ENCODE results near the gene PLEKHH2. TPM values are rescaled to one million over a fixed set of nuclear protein-coding genes. Genes with fewer than 3 reads are reported as not detected.
"Not testable (repeated sequence)": the region's sequence is repeated elsewhere in the genome, so short reads cannot be mapped to it uniquely, and the experiment has no call there.

Gene PLEKHH2
- total and polyA plus RNA-seq, 12 donors: 0.23 to 3.1 (median 1.2) TPM

- no peak overlapping the region for H3K4me3 ChIP-seq
- 60 to 67% methylated on average over 11 of the region's 11 CpGs for WGBS, 2 donors
- intact Hi-C loops (cut with DNase I): no loop called here
- peaks cover 0 to 7% (median 0%) of the 10 kb centered on the region in 11 donors for H3K9me3 ChIP-seq
- DNase-seq (no peak), ATAC-seq (no peak)
- no peak overlapping the region for H3K27ac ChIP-seq
- TF ChIP-seq CTCF (IDR thresholded peaks at IDR 0.05): no peak
- no peaks in the 10 kb centered on the region for H3K36me3 ChIP-seq
- peaks cover 0 to 5% (median 3%) of the 10 kb centered on the region in 9 donors for H3K4me1 ChIP-seq
- peaks cover 0 to 58% (median 34%) of the 10 kb centered on the region in 7 donors for H3K27me3 ChIP-seq
These were observed 5.3 kb upstream of the PLEKHH2 start for GRCh38 chr2:43631618-43632317.

DNA sequence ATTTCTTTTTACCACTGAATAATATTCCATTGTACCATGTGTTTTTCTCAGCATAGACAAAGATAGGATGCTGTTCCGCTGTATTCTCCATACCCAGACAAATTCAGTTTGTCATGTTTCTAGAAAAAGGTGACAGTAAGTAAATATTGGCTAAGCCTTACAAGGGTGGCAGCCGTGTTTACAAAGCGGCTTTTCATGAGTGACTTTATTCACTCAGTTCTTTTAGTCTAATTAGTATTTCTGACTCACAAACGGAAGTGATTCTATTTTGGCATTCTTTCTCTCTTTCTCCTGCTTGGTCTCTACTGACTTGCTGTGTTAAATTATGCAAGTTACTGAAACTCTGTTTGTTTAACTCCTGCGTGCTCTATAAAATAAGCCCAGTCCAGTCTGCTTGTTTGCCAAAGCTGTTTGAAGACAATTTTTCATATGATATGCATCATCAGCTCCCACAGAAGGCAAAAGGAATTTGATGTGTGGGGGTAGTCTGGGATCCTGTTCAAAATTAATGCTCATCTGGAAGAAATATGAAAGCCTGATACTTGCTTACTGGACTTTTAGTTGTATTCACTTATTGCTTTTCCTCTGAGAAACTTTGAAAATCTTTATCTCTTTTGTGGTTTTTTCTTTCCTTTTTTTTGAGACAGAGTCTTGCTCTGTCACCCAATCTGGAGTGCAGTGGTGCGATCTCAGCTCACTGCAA is 2.3 kb upstream of the PLEKHH2 start:
- Histone ChIP-seq H3K4me3 (no peak overlapping the region), H3K27me3 (peaks cover 0 to 70% (median 43%) of the 10 kb centered on the region in 7 donors), H3K36me3 (no peaks in the 10 kb centered on the region), H3K9me3 (peaks cover 0 to 8% (median 5%) of the 10 kb centered on the region in 11 donors), H3K27ac (peak overlapping the region in 5 of 10 donors; percentile 5 to 46 (median 15)), H3K4me1 (peaks cover 0 to 15% (median 11%) of the 10 kb centered on the region in 9 donors)
- WGBS, 2 donors: 57 to 60% methylated on average over 6 of the region's 6 CpGs
- DNase-seq: no peak
- peak in 1 of 8 donors; percentile 60 for ATAC-seq
- no peak for TF ChIP-seq CTCF (IDR thresholded peaks at IDR 0.05)
- intact Hi-C loops (cut with DNase I): no loop called here

DNA sequence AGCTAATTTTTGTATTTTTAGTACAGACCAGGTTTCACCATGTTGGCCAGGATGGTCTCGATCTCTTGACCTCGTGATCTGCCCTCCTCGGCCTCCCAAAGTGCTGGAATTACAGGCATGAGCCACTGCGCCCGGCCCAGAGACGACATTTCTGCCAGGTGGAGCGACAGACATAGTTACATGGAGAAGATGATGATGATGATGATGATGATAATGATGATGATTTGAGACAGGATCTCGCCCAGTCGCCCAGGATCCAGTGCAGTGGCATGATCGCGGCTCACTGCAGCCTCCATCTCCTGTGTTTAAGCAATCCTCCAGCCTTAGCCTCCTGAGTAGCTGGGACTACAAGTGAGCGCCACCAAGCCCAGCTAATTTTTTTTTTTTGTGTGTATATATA is 907 bp upstream of the PLEKHH2 start:
- peaks cover 0 to 16% (median 5%) of the 10 kb centered on the region in 11 donors for H3K9me3 ChIP-seq
- intact Hi-C loops (cut with DNase I); ATAC-seq; H3K4me3 ChIP-seq; H3K27ac ChIP-seq; H3K36me3 ChIP-seq; DNase-seq: not testable (repeated sequence)
- H3K4me1 ChIP-seq: peaks cover 0 to 15% (median 11%) of the 10 kb centered on the region in 9 donors
- H3K27me3 ChIP-seq: peaks cover 0 to 70% (median 43%) of the 10 kb centered on the region in 7 donors
- 96% methylated on average over 12 of the region's 12 CpGs for WGBS, 2 donors

- Histone ChIP-seq H3K27ac (peak overlapping the region in 2 of 10 donors; percentile 52 to 68), H3K36me3 (no peaks in the 10 kb centered on the region), H3K27me3 (peaks cover 0 to 66% (median 43%) of the 10 kb centered on the region in 7 donors), H3K9me3 (peaks cover 0 to 16% (median 5%) of the 10 kb centered on the region in 11 donors), H3K4me1 (peaks cover 0 to 15% (median 11%) of the 10 kb centered on the region in 9 donors), H3K4me3 (peak overlapping the region; percentile 65 to 83 (median 70))
- 32 to 38% methylated on average over 9 to 10 of the region's 10 CpGs for WGBS, 2 donors
- ATAC-seq (no peak), DNase-seq (no peak)
- TF ChIP-seq CTCF (IDR thresholded peaks at IDR 0.05): no peak
- intact Hi-C loops (cut with DNase I): no loop called here
These were observed 439 bp upstream of the PLEKHH2 start for GRCh38 chr2:43636621-43637020.
